Prostate gland (tissue), 2 donors: ENCODE data around the gene PALLD. TPM values are rescaled to one million over a fixed set of nuclear protein-coding genes. Genes with fewer than 3 reads are reported as not detected.

Source experiments
- DNase-seq: peaks from one replicate; pipeline ENCODE4 v3.0.0-alpha.2; 2019; ENCODE audit warnings: low spot score
- H3K27ac ChIP-seq, 2 donors: fragments of 200-600 bp; sonication (generic); 2 replicates each; pipeline ENCODE4 v1.5.1; 2017 to 2019
- H3K27me3 ChIP-seq: fragments of 200-600 bp; sonication (generic); replicated peaks from 2 replicates; pipeline ENCODE4 v1.5.1; 2019; ENCODE audit not compliant: insufficient read depth
- H3K36me3 ChIP-seq, 2 donors: fragments of 200-600 bp; sonication (generic); 1 replicate in 1 of 2; 2 replicates in 1 of 2; pipeline versions ENCODE4 v1.5.1 to v1.8.1; 2017 to 2019
- H3K4me1 ChIP-seq: fragments of 200-600 bp; sonication (generic); replicated peaks from 2 replicates; pipeline ENCODE4 v1.5.1; 2019
- H3K4me3 ChIP-seq, 2 donors: fragments of 200-600 bp; sonication (generic); 2 replicates each; pipeline ENCODE4 v1.5.1; 2017 to 2019
- H3K9me3 ChIP-seq: fragments of 200-600 bp; sonication (generic); 2 replicates; pipeline ENCODE4 v1.5.1; 2017
- CTCF ChIP-seq, 4 experiments: fragments of 200-600 bp in 2 of 4; fragments of 450-650 bp in 2 of 4; sonication (generic) in 2 of 4; IDR thresholded peaks; 1 replicate in 3 of 4; 2 replicates in 1 of 4; pipeline ENCODE4 v1.5.1; 2016 to 2019; ENCODE audit warnings: antibody characterized with exemption in 4 of 4, mild to moderate bottlenecking in 2 of 4, moderate library complexity in 2 of 4
- POLR2A ChIP-seq: fragments of 450-650 bp; IDR thresholded peaks from one replicate; pipeline ENCODE4 v1.6.1; 2016; ENCODE audit warnings: antibody characterized with exemption, mild to moderate bottlenecking
- POLR2AphosphoS5 ChIP-seq: sonication (generic); formaldehyde crosslinking; IDR thresholded peaks from one replicate; pipeline ENCODE4 v1.6.1; 2017; ENCODE audit warnings: antibody characterized with exemption
- WGBS: methylation state at CpG from one replicate; pipeline ENCODE4 v1.1.5; 2018; 5-methylcytosine and 5-hydroxymethylcytosine counted together
- intact Hi-C: fragments of 100-400 bp; cut with DNase I; formaldehyde crosslinking; loops from one replicate; pipeline ENCODE4 v1.14.2; 2022
- total RNA-seq, 2 donors: library from RNA; depleted of rRNA; stranded (reverse); fragments of >200 nt; gene quantifications; one replicate each; pipeline ENCODE4 v1.1.0, GENCODE V29; 2016

Gene PALLD
- total RNA-seq, 2 donors from 2014 or later = 252 TPM

GRCh38 chr4:168646001-168646768, 149.3 kb downstream of the PALLD start:
- TF ChIP-seq POLR2AphosphoS5 (no peak), POLR2A (no peak), CTCF (IDR thresholded peaks at IDR 0.05) (no peak)
- no peaks in the 10 kb centered on the region for H3K9me3 ChIP-seq
- H3K4me1 ChIP-seq = no peaks in the 10 kb centered on the region
- intact Hi-C loops = no loop called here
- no peak for DNase-seq
- no peak overlapping the region for H3K4me3 ChIP-seq
- WGBS = 64% methylated on average over 7 of the region's 7 CpGs
- no peaks in the 10 kb centered on the region for H3K36me3 ChIP-seq
- H3K27ac ChIP-seq = no peak overlapping the region
- no peaks in the 10 kb centered on the region for H3K27me3 ChIP-seq

GRCh38 chr4:168647646-168648375, 151.0 kb downstream of the PALLD start:
- intact Hi-C loops = no loop called here
- no peak overlapping the region for H3K4me3 ChIP-seq
- 80% methylated on average over 8 of the region's 8 CpGs for WGBS
- H3K27me3 ChIP-seq = no peaks in the 10 kb centered on the region
- H3K27ac ChIP-seq = no peak overlapping the region
- H3K36me3 ChIP-seq = no peaks in the 10 kb centered on the region
- H3K4me1 ChIP-seq = no peaks in the 10 kb centered on the region
- no peak for DNase-seq
- TF ChIP-seq POLR2AphosphoS5 = no peak
- no peak for TF ChIP-seq CTCF (IDR thresholded peaks at IDR 0.05)
- TF ChIP-seq POLR2A = no peak
- H3K9me3 ChIP-seq = no peaks in the 10 kb centered on the region

DNA sequence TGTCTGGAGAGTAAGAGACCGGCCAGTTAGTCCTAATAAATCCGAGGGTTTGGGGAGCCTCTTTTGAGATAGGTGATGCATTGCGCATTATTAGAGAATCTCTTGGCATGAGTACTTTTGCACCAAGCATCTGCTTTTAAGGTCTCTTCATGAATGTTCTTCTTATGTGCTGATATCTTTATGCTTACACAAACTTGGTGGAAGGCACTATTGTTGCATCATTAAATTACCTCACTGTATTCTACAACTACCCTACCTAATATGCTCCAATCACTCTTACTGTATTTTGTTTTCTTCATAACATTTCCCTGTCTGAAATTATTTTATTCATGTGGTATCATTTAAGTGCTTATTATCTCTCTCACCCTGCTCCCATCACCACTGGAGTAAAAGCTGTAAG, 151.6 kb downstream of the PALLD start:
- H3K4me1 ChIP-seq = no peaks in the 10 kb centered on the region
- H3K4me3 ChIP-seq = no peak overlapping the region
- H3K27me3 ChIP-seq = no peaks in the 10 kb centered on the region
- WGBS = 85% methylated on average over 3 of the region's 3 CpGs
- intact Hi-C loops = no loop called here
- TF ChIP-seq POLR2A (no peak), POLR2AphosphoS5 (no peak), CTCF (IDR thresholded peaks at IDR 0.05) (no peak)
- H3K27ac ChIP-seq = no peak overlapping the region
- no peaks in the 10 kb centered on the region for H3K36me3 ChIP-seq
- H3K9me3 ChIP-seq = no peaks in the 10 kb centered on the region
- no peak for DNase-seq

DNA sequence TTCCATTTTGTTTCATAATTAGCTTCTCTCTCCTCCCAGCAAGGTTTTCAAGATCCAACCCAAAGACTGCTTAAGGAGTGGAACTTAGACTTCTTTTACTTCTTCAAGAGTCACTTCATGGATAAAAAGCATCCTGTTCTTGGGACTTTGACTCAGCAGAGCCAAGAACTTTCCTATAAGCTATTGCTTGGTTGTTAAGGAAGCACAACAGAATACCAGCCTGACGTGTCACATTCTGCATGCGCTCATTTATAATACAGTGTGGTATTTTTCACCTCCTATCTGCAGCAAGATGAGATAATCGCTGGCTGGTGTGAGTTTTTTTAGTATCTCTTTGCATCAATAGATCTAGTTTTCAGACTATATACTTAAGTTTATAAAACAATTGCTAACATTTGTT, 152.1 kb downstream of the PALLD start:
- H3K36me3 ChIP-seq = no peaks in the 10 kb centered on the region

More for the DNA sequence above, 152.1 kb downstream of the PALLD start:
- no peak for DNase-seq
- Histone ChIP-seq H3K27ac (no peak overlapping the region), H3K27me3 (no peaks in the 10 kb centered on the region), H3K4me1 (no peaks in the 10 kb centered on the region), H3K9me3 (no peaks in the 10 kb centered on the region), H3K4me3 (no peak overlapping the region)
- TF ChIP-seq POLR2A = no peak
- no peak for TF ChIP-seq POLR2AphosphoS5
- no peak for TF ChIP-seq CTCF (IDR thresholded peaks at IDR 0.05)
- 85% methylated on average over 3 of the region's 3 CpGs for WGBS
- intact Hi-C loops = no loop called here
